Heart right ventricle (tissue), 16 donors: ENCODE results near the gene CTNNB1. TPM values are rescaled to one million over a fixed set of nuclear protein-coding genes. Genes with fewer than 3 reads are reported as not detected.

Source experiments
- ATAC-seq, 8 donors: fragments of 200-7000 bp; cut with Tn5 transposase; one replicate each; pipeline ENCODE4 v1.9.1; 2020; ENCODE audit warnings: mild to moderate bottlenecking in 8 of 8, moderate library complexity in 8 of 8, moderate number of reproducible peaks in 1 of 8
- DNase-seq, 2 donors: peaks; one replicate each; pipeline ENCODE4 v3.0.0-alpha.2; 2020
- H3K27ac ChIP-seq, 10 donors: fragments of 200-600 bp; sonication (generic) in 2 of 10; one replicate each; pipeline versions ENCODE4 v1.5.0 to v1.8.0; 2020 to 2022; ENCODE audit warnings: mild to moderate bottlenecking in 3 of 10
- H3K27me3 ChIP-seq, 7 donors: fragments of 200-600 bp; one replicate each; pipeline ENCODE4 v1.8.0; 2021 to 2022; ENCODE audit warnings: mild to moderate bottlenecking in 2 of 7
- H3K36me3 ChIP-seq, 9 donors: fragments of 200-600 bp; sonication (generic) in 1 of 9; one replicate each; pipeline versions ENCODE4 v1.5.0 to v1.8.0; 2020 to 2022; ENCODE audit warnings: mild to moderate bottlenecking in 2 of 9
- H3K4me1 ChIP-seq, 9 donors: fragments of 200-600 bp; sonication (generic) in 1 of 9; one replicate each; pipeline versions ENCODE4 v1.5.0 to v1.8.0; 2020 to 2022; ENCODE audit warnings: mild to moderate bottlenecking in 4 of 9
- H3K4me3 ChIP-seq, 10 donors: fragments of 200-600 bp; sonication (generic) in 2 of 10; one replicate each; pipeline versions ENCODE4 v1.5.0 to v1.8.0; 2020 to 2022; ENCODE audit warnings: mild to moderate bottlenecking in 7 of 10, moderate library complexity in 2 of 10
- H3K9me3 ChIP-seq, 11 donors: fragments of 200-600 bp in 10 of 11; sonication (generic) in 2 of 11; one replicate each; pipeline versions ENCODE4 v1.5.0 to v1.8.0; 2013 to 2022; ENCODE audit warnings: mild to moderate bottlenecking in 2 of 11, control low read depth in 1 of 11, moderate library complexity in 1 of 11
- WGBS, 2 donors: extraction: QIAGEN DNeasy Blood & Tissue Kit; methylation state at CpG; one replicate each; pipeline ENCODE4 v1.1.7; 2013; ENCODE audit warnings: inconsistent platforms in 1 of 2; 5-methylcytosine and 5-hydroxymethylcytosine counted together
- intact Hi-C, 10 donors: fragments of 100-400 bp; cut with DNase I; formaldehyde crosslinking; loops; one replicate each; pipeline versions ENCODE4 v1.11.1 to v1.14.2; 2022
- polyA plus RNA-seq, 2 donors: library from polyadenylated mRNA; stranded (reverse); fragments of 200-250 nt; gene quantifications; one replicate each; pipeline ENCODE4 v1.2.3, GENCODE V29; 2013
- total RNA-seq, 10 donors: library from RNA; stranded (reverse); fragmentation: NEBNext Ultra II Directional in 3 of 10; extraction: Animal tissue kit (Norgen Biotek cat#: 25700) in 3 of 10; gene quantifications; one replicate each; pipeline versions ENCODE4 v1.2.1 to v1.2.4, GENCODE V29; 2021 to 2023
- TF ChIP-seq, protein P1 (sequence below), 9 donors: fragments of 200-600 bp; sonication (generic) in 2 of 9; IDR thresholded peaks; one replicate each; pipeline versions ENCODE4 v1.5.0 to v1.8.0; 2021 to 2022; ENCODE audit warnings: antibody characterized with exemption in 9 of 9, mild to moderate bottlenecking in 5 of 9, moderate library complexity in 1 of 9
- donor health status: Arrhythmogenic right ventricular cardiomyopathy.
- donor health status: ischemic (EF 13 %, LVEDD 7.1; RV severe dilation, severe dysfunction).
- donor health status: healthy with polysubstance abuse.
- donor health status: DM: no; HTN: yes; CAD: no.
- donor health status: DM: no; HTN: no; CAD: no.
- donor health status: ischemic (EF 25% LVEDD 6.9; RV normal size, moderate dysfunction).
- donor health status: ischemic (EF 25% LVEDD 5.7; RV mildly dilated, moderate dysfunction).
- donor health status: healthy.
- donor health status: DM: yes; HTN: yes; CAD: no.
- donor health status: Ischemic cardiomyopathy.
- donor health status: ischemic (EF 35%, LVEDD 5.7; RV mildly dilated, moderate dysfunction).
- donor health status: nonischemic (EF 11% LVEDD 7.7; RV severe dilation, severe dysfunction).
- donor health status: DM: yes; HTN: yes; CAD: no.
- donor health status: PGD.
- donor health status: ischemic (EF 29% LVEDD 5.4; RV normal size, mild dysfunction).
- donor health status: nonischemic (EF 23%, LVEDD 6.1; RV moderate dilation, normal function).

Gene CTNNB1
- total and polyA plus RNA-seq, 12 donors: 33.2 to 218 (median 172) TPM

- DNase-seq (no peak), ATAC-seq (no peak)
- TF ChIP-seq, protein P1, sequence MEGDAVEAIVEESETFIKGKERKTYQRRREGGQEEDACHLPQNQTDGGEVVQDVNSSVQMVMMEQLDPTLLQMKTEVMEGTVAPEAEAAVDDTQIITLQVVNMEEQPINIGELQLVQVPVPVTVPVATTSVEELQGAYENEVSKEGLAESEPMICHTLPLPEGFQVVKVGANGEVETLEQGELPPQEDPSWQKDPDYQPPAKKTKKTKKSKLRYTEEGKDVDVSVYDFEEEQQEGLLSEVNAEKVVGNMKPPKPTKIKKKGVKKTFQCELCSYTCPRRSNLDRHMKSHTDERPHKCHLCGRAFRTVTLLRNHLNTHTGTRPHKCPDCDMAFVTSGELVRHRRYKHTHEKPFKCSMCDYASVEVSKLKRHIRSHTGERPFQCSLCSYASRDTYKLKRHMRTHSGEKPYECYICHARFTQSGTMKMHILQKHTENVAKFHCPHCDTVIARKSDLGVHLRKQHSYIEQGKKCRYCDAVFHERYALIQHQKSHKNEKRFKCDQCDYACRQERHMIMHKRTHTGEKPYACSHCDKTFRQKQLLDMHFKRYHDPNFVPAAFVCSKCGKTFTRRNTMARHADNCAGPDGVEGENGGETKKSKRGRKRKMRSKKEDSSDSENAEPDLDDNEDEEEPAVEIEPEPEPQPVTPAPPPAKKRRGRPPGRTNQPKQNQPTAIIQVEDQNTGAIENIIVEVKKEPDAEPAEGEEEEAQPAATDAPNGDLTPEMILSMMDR (IDR thresholded peaks at IDR 0.05): no peak
- peaks cover 0 to 18% (median 0%) of the 10 kb centered on the region in 11 donors for H3K9me3 ChIP-seq
- WGBS, 2 donors: 76 to 88% methylated on average over 6 of the region's 6 CpGs
- intact Hi-C loops: no loop called here
- no peaks in the 10 kb centered on the region for H3K27me3 ChIP-seq
- no peak overlapping the region for H3K27ac ChIP-seq
- no peak overlapping the region for H3K4me3 ChIP-seq
- peaks cover 0 to 9% (median 0%) of the 10 kb centered on the region in 9 donors for H3K4me1 ChIP-seq
- H3K36me3 ChIP-seq: no peaks in the 10 kb centered on the region
Observed at GRCh38 chr3:41286305-41286704, 87.0 kb downstream of the CTNNB1 start.

GRCh38 chr3:41288785-41289184, 89.5 kb downstream of the CTNNB1 start:
- ATAC-seq: no peak

More at GRCh38 chr3:41288785-41289184, 89.5 kb downstream of the CTNNB1 start:
- TF ChIP-seq, protein P1 (IDR thresholded peaks at IDR 0.05): no peak
- DNase-seq: no peak
- Histone ChIP-seq H3K4me3 (no peak overlapping the region), H3K27me3 (no peaks in the 10 kb centered on the region), H3K27ac (no peak overlapping the region), H3K36me3 (no peaks in the 10 kb centered on the region), H3K9me3 (peaks cover 0 to 4% (median 0%) of the 10 kb centered on the region in 11 donors), H3K4me1 (peaks cover 0 to 16% (median 0%) of the 10 kb centered on the region in 9 donors)
- intact Hi-C loops: no loop called here
- WGBS, 2 donors: 90 to 94% methylated on average over 8 of the region's 8 CpGs
